ENCODE results near the gene FXYD2.
"Not testable (repeated sequence)": the region's sequence is repeated elsewhere in the genome, so short reads cannot be mapped to it uniquely, and the experiment has no call there.

The FXYD2 gene

GRCh38 chr11:117824571-117825537 lies at the start of gene FXYD2:
Gene FXYD2, minus strand, starts transcription at chr11:117824744. Its CDS starts 66 bp downstream, at chr11:117824678.
- no peak for DNase-seq (ENCODE audit: low read depth, low spot score)

DNA sequence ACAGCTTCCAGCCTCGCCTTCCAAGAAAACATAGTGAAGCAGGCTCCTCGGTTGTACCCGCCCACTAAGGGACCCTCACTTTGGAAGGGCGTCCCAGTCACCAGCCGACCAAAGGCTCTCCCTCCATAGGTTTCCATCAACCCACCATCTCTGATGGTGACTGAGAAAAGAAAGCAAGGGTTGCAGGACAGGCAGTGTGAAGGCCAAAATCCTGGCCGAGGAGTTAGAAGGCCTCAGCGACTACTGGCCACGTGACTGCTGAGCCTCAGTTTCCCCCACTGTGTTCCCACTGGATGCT lies 49.2 kb upstream of the FXYD2 start:
- no peak for DNase-seq (ENCODE audit: low read depth, low spot score)

GRCh38 chr11:117872975-117873827 lies 48.7 kb upstream of the FXYD2 start:
- no peak for DNase-seq (ENCODE audit: low read depth, low spot score)

GRCh38 chr11:117872420-117872961 lies 47.9 kb upstream of the FXYD2 start:
- DNase-seq (ENCODE audit: low read depth, low spot score) = no peak

- DNase-seq (ENCODE audit: low read depth, low spot score) = no peak
Observed at GRCh38 chr11:117871784-117872183, 47.2 kb upstream of the FXYD2 start.

- DNase-seq (ENCODE audit: low read depth, low spot score) = no peak
Observed at GRCh38 chr11:117871160-117871559, 46.6 kb upstream of the FXYD2 start.

- no peak for DNase-seq (ENCODE audit: low read depth, low spot score)
Observed at GRCh38 chr11:117870103-117870952, 45.8 kb upstream of the FXYD2 start.

GRCh38 chr11:117869604-117870003 lies 45.1 kb upstream of the FXYD2 start:
- DNase-seq (ENCODE audit: low read depth, low spot score) = no peak

GRCh38 chr11:117868815-117869561 lies 44.4 kb upstream of the FXYD2 start:
- no peak for DNase-seq (ENCODE audit: low read depth, low spot score)

DNA sequence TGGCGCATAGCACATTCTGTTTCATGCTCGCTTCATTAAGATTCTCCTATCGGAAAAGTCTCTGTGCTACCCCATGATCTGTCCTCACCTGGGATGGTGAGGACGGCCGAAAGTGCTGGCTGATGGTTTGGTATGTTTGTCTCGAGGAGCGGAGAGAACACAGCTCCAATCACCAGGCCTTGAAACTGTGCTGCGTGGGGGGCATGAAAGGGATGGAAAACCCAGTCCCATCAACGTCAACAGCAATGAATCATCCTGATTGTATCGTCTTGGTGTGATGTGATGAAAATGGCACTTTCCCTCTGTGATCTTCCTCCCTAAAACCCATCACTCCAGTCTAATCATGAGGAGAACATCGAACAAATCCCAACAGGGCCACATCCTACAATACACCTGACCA lies 43.5 kb upstream of the FXYD2 start:
- DNase-seq (ENCODE audit: low read depth, low spot score) = no peak

DNA sequence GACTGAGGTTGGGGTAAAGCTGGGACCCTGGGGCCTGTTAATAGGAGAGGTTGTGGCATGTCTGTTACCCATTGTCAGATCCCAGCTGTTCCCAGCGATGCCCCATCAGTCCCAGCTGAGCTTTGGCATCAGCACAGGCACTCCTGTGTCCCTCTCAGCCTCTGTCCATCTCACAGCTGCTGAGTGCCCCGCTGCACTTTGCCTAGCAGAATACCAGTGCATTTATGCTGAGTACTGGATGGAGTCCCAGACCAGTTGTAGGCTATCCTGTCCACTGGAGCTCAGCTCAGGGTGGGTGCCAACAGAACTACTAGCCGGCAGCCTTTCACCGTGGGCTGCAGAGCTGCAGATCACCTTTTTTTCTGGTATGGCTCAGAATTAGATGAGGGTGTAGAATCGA lies 42.0 kb upstream of the FXYD2 start:
- DNase-seq (ENCODE audit: low read depth, low spot score) = no peak

DNA sequence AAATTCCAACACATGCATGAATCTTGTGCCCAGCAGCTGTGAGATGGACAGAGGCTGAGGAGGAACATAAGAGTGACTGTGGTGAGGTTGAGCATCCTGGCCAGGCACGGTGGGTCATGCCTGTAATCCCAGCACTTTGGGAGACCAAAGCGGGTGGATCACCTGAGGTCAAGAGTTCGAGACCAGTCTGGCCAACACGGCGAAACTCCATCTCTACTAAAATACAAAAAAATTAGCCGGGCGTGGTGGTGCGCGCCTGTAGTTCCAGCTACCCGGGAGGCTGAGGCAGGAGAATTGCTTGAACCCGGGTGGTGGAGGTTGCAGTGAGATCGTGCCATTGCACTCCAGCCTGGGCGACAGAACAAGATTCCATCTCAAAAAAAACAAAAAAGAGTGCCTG lies 41.0 kb upstream of the FXYD2 start:
- DNase-seq (ENCODE audit: low read depth, low spot score) = not testable (repeated sequence)

DNA sequence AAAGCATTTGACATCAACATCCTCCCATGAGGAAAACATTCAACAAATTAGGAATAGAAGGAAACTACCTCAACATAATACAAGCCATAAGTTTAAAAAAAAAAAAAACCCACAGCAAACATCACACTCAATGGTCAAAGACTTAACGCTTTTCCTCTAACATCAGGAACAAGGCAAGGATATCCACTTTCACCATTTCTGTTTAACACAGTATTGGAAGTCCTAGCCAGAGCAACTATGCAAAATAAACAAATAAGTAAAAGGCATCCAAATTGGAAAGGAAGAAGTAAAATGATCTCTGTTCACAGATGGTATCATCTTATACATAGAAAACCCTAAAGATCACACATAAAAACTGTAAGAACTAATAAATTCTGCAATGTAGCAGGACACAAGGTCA lies 38.8 kb upstream of the FXYD2 start:
- DNase-seq (ENCODE audit: low read depth, low spot score) = no peak

DNA sequence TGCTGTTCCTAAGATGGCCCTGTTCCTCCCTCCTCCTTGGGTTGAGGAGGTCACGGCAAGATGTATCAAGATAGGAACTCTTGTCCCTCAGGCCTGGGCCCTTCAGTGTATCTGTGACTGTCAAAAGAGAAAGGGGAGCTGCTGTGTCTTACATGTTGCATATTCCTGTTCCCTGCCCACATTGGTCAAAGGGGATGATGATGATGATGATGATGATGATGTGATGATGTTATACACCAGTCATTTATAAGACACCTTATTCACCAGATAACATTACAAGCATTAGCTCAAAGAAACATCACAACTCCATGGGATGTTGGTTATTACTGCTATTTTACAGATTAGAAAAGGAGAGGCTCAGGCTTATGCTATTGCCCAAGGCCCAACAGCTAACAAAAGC lies 38.2 kb upstream of the FXYD2 start:
- DNase-seq (ENCODE audit: low read depth, low spot score) = no peak

DNA sequence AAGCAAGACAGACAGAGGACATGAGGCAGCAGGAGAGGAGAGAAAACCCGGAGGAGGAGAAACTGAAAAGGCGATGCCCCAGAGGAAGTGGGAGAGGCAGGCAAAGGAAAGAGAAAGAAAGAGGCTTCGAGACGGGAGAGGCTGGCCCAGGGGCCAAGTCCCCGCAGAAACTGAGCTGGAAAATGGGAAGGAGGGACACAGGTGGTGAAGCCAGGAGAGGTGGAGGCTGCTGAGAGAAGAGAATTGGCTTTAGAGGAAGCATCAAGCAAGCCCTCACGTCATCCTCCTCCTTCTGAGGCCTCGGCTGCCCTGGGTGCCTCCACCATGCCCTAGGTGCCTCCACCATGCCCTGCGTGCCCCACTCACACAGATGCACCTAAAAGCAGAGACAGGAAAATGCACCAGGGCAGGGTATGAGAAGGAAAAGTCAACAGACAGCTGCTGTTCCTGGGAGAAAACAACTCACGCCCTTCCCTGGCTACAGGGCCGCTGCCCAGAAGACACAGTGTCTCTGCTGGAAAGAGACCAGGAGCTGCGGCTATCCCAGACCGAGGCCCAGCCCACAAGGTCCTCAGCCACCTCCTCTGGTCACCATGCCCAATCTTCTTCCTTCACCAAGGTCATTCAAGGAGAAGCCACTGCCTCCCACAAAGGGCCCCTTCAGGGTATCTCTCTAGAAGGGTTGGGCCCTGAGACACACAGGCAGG lies 37.6 kb upstream of the FXYD2 start:
- DNase-seq (ENCODE audit: low read depth, low spot score) = no peak

DNA sequence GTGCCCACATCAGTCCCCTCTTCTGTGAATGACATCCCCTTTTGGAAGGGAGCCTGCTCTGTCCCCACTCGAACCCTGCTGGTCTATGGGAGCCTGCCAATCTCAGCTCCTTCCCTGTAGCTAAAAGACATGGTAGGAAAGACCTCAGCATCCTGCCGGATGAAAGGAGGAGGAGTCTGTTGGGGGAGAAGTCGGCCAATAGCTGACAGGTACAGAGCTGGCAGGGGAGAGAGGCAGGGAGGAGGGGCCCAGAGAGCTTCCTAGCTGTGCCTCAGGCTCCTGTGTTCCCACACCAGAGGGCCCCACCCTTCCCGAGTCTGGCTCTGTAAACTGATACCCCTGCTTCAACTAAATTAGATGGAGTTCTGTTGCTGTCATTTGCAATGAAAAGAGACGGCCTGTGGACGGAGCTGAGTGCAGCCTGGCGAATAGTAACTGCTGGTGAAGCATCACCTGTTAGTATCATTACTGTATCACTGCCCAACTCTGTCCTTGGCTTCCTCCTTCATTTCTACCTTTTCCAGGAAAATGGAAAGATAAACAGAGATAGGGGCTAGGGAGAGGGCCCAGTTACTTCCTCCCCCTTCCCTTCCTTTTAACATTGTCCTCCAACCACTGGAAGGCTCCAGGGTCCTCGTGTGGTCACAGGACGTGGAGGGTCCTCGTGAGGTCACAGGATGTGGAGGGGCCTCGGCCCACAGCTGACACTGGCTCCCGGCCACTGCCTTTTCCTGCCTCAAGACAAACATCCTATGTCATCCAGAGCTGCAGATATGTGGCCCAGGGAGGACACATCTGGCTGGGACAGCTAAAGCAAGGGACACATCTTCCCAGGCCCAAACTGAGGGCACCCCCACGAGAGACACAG lies 36.8 kb upstream of the FXYD2 start:
- no peak for DNase-seq (ENCODE audit: low read depth, low spot score)

DNA sequence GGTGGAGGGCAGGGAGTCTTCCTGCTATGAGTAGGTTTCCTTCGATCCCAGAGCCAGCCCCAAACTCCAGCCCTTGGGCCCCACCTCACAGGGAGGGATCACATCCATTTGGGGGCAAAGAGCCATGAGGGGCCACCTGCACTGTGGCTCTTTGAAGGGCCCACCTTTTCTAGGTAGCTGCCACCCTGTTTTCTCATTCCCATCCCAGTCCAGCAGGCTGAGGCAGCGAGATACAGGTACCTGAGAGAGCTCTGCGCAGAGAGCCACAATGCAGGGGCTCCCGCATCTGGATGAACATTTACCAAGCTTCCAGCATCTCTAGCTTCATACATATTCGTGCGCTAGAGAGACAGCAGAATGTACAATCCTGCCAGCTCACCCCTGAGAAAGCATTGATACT lies 35.6 kb upstream of the FXYD2 start:
- DNase-seq (ENCODE audit: low read depth, low spot score) = no peak

GRCh38 chr11:117859488-117860112 lies 35.1 kb upstream of the FXYD2 start:
- no peak for DNase-seq (ENCODE audit: low read depth, low spot score)

DNA sequence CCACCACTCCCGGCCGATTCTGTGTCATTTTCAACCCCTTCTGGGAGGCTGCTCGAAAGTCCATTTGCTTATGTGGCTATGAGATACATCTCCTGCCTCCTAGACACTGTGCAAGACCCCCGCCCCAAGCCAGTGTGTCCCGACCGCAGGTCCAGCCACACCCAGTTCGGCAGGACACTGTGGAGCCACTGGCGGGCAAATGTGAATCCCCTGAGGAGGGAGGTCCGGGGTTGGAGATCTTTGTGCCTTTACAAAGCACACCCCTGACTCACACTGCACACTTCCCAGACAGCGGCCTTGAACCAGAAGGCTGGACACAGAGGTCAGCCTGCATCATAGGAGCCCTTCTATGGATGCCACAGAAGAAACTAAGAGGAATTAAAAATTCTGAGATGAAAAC lies 34.5 kb upstream of the FXYD2 start:
- no peak for DNase-seq (ENCODE audit: low read depth, low spot score)
